PC-9 (cell line): ENCODE measurements around the gene PNPLA3. TPM values are rescaled to one million over a fixed set of nuclear protein-coding genes. Genes with fewer than 3 reads are reported as not detected.

ENCODE experiments used
- BruUV-seq: library from RNA; stranded (reverse); fragments of 400-500 nt; replicated peaks from 2 replicates; lab custom pipeline; 2021; lab: Mats Ljungman, UMichigan
- CTCF ChIA-PET: fragments of 300-600 bp; sonication (Branson Sonifier 250); formaldehyde crosslinking; loops from one replicate; lab custom pipeline; 2022; ENCODE audit warnings: antibody characterized with exemption; lab: Charles Lee
- POLR2A ChIA-PET: fragments of 300-600 bp; sonication (Branson Sonifier 250); formaldehyde crosslinking; loops from one replicate; lab custom pipeline; 2022; ENCODE audit warnings: antibody characterized with exemption; ENCODE audit not compliant: unreplicated experiment; lab: Charles Lee
- DNase-seq, 2 experiments: peaks; one replicate each; pipeline versions ENCODE4 v3.0.0 to v3.0.0-alpha.2; 2015 to 2022; ENCODE audit warnings: mixed read lengths in 1 of 2
- H2AFZ ChIP-seq: fragments of 200-600 bp; sonication (generic); 2 replicates; pipeline ENCODE4 v1.8.1; 2017; ENCODE audit warnings: antibody characterized with exemption
- H3F3A ChIP-seq: fragments of 200-600 bp; sonication (generic); 2 replicates; pipeline ENCODE4 v1.8.1; 2017; ENCODE audit warnings: antibody characterized with exemption, mild to moderate bottlenecking, low read depth; ENCODE audit not compliant: insufficient read depth
- H3K27ac ChIP-seq: fragments of 200-600 bp; sonication (generic); 2 replicates; pipeline ENCODE4 v1.6.1; 2016; ENCODE audit warnings: mixed run types
- H3K27me3 ChIP-seq: fragments of 200-600 bp; sonication (generic); 2 replicates; pipeline ENCODE4 v1.6.1; 2016; ENCODE audit warnings: low read depth, mixed run types; ENCODE audit not compliant: insufficient read depth
- H3K36me3 ChIP-seq: fragments of 200-600 bp; sonication (generic); 2 replicates; pipeline ENCODE4 v1.6.1; 2016; ENCODE audit warnings: low read depth, mixed run types
- H3K4me1 ChIP-seq: fragments of 200-600 bp; sonication (generic); replicated peaks from 2 replicates; pipeline ENCODE4 v1.6.1; 2016; ENCODE audit warnings: mixed run types; ENCODE audit not compliant: insufficient read depth
- H3K4me2 ChIP-seq: fragments of 200-600 bp; sonication (generic); 2 replicates; pipeline ENCODE4 v1.6.1; 2017; ENCODE audit warnings: mixed run types
- H3K4me3 ChIP-seq: fragments of 200-600 bp; sonication (generic); 2 replicates; pipeline ENCODE4 v1.6.1; 2016; ENCODE audit warnings: mixed run types
- H3K79me2 ChIP-seq: fragments of 200-600 bp; sonication (generic); 2 replicates; pipeline ENCODE4 v1.6.1; 2017; ENCODE audit warnings: low read depth, mixed run types
- H3K9me2 ChIP-seq: fragments of 200-600 bp; sonication (generic); 2 replicates; pipeline ENCODE4 v1.8.1; 2017; ENCODE audit warnings: mild to moderate bottlenecking; ENCODE audit not compliant: insufficient read depth
- H3K9me3 ChIP-seq: fragments of 200-600 bp; sonication (generic); 2 replicates; pipeline ENCODE4 v1.8.1; 2016; ENCODE audit warnings: low read depth; ENCODE audit not compliant: insufficient read depth
- H4K20me1 ChIP-seq: fragments of 200-600 bp; sonication (generic); 2 replicates; pipeline ENCODE4 v1.8.1; 2017; ENCODE audit not compliant: insufficient read depth
- EZH2 ChIP-seq: fragments of 200-600 bp; sonication (generic); IDR thresholded peaks from 2 replicates; pipeline ENCODE4 v1.8.0; 2017; ENCODE audit warnings: antibody characterized with exemption, low read depth
- intact Hi-C: fragments of 100-400 bp; cut with micrococcal nuclease; formaldehyde crosslinking; loops from one replicate; pipeline ENCODE4 v1.10.0; 2022; ENCODE audit not compliant: unreplicated experiment
- total RNA-seq: library from RNA; stranded (reverse); gene quantifications from 2 replicates; pipeline ENCODE4 v1.2.3, GENCODE V29; 2021
- TF ChIP-seq, protein P1 (sequence below): fragments of 200-600 bp; sonication (generic); conservative IDR thresholded peaks from 2 replicates; pipeline ENCODE4 v1.6.1; 2017; ENCODE audit warnings: mixed run types, antibody characterized with exemption, mild to moderate bottlenecking, moderate library complexity

The PNPLA3 gene
- total RNA-seq, 1 experiment from 2014 or later, result 26.8 TPM

DNA sequence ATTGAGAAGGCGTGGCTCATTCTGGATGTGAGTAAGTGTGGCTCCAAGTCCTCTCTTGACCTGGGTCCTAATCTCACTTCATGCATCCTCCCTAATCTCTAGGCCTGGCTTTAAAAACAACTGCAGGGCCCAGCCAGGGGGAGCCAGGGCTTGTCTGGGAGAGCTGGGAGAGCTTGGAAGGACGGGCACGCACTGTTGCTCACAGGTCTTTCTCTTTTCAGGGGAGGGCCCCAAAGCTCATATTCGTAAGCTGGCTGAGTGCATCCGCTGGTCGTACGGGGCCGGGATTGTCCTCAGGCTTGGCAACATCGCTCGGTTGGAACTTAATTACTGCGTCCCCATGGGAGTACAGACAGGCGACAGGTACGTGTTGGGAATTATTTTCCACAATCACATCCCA is 66.4 kb downstream of the PNPLA3 start:
- H3K4me3 ChIP-seq, result no peak overlapping the region
- H3K9me3 ChIP-seq, result no peaks in the 10 kb centered on the region
- H2AFZ ChIP-seq, result no peak overlapping the region
- no peak overlapping the region for H3K27ac ChIP-seq
- POLR2A ChIA-PET, result no interaction called here
- TF ChIP-seq, protein P1, sequence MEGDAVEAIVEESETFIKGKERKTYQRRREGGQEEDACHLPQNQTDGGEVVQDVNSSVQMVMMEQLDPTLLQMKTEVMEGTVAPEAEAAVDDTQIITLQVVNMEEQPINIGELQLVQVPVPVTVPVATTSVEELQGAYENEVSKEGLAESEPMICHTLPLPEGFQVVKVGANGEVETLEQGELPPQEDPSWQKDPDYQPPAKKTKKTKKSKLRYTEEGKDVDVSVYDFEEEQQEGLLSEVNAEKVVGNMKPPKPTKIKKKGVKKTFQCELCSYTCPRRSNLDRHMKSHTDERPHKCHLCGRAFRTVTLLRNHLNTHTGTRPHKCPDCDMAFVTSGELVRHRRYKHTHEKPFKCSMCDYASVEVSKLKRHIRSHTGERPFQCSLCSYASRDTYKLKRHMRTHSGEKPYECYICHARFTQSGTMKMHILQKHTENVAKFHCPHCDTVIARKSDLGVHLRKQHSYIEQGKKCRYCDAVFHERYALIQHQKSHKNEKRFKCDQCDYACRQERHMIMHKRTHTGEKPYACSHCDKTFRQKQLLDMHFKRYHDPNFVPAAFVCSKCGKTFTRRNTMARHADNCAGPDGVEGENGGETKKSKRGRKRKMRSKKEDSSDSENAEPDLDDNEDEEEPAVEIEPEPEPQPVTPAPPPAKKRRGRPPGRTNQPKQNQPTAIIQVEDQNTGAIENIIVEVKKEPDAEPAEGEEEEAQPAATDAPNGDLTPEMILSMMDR, result no peak
- no peak for TF ChIP-seq EZH2
- intact Hi-C loops, result loop anchor here (5.0 to 10.0 kb wide), 2 partner anchors 335 to 577 kb away; no protein-coding TSS in a partner anchor
- BruUV-seq, result no TSS peak
- H3K9me2 ChIP-seq, result no peaks in the 10 kb centered on the region
- CTCF ChIA-PET, result no interaction called here
- H3K27me3 ChIP-seq, result no peaks in the 10 kb centered on the region
- no peaks in the 10 kb centered on the region for H3K4me1 ChIP-seq
- peaks cover 32% of the 10 kb centered on the region; the same call in 1 of the 2 replicates for H3K36me3 ChIP-seq
- no peak overlapping the region for H3K4me2 ChIP-seq
- H4K20me1 ChIP-seq, result peaks cover 11% of the 10 kb centered on the region
- DNase-seq, result no peak
- no peaks in the 10 kb centered on the region; the same call in 1 of the 2 replicates for H3F3A ChIP-seq
- H3K79me2 ChIP-seq, result no peaks in the 10 kb centered on the region

DNA sequence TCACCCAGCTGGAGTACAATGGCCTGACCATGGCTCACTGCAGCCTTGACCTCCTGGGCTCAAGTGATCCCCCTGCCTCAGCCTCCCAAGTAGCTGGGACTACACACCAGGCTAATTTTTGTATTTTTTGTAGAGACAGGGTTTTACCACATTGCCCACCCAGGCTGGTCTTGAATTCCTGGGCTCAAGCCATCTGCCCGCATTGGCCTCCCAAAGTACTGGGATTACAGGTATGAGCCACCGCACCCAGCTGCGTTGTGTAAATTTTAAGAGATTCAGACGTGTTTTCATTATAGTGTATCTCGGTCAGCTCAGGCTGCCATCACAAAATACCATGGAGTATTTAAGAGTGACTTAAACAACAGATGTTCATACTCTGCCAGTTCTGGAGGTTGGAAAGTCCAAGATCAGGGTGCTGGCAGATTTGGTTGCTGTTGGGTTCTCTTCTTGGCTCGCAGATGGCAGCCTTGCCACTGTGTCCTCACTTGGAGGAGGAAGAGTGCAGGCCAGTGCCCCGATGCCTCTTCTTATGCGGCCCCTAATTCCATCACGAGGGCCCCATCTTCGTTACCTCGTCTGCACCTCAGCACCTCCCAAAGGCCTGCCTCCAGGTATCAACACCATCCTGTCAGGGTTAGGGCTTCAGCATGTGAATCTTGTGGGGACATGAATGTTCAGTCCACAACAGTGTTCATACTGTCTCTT is 67.9 kb downstream of the PNPLA3 start:
- Histone ChIP-seq H3K27ac (no peak overlapping the region), H3K79me2 (no peaks in the 10 kb centered on the region), H3K4me3 (no peak overlapping the region), H4K20me1 (peaks cover 11% of the 10 kb centered on the region), H3K9me2 (no peaks in the 10 kb centered on the region), H2AFZ (no peak overlapping the region), H3K4me1 (no peaks in the 10 kb centered on the region), H3K27me3 (no peaks in the 10 kb centered on the region), H3K4me2 (no peak overlapping the region), H3F3A (no peaks in the 10 kb centered on the region; the same call in 1 of the 2 replicates), H3K36me3 (0 out of 2 replicates have a peak, but pooled peaks cover 26% of the 10 kb centered on the region), H3K9me3 (no peaks in the 10 kb centered on the region)
- CTCF ChIA-PET, result no interaction called here
- POLR2A ChIA-PET, result interaction anchor here (0.6 kb wide), 1 partner anchor 625 kb away, joined by 4 read pairs; no protein-coding TSS in a partner anchor
- BruUV-seq, result no TSS peak
- intact Hi-C loops, result loop anchor here (5.0 to 10.0 kb wide), 2 partner anchors 333 to 576 kb away; no protein-coding TSS in a partner anchor
- peak in 1 of 2 experiments; percentile 26 for DNase-seq
- TF ChIP-seq, protein P1, result no peak
- TF ChIP-seq EZH2, result no peak

DNA sequence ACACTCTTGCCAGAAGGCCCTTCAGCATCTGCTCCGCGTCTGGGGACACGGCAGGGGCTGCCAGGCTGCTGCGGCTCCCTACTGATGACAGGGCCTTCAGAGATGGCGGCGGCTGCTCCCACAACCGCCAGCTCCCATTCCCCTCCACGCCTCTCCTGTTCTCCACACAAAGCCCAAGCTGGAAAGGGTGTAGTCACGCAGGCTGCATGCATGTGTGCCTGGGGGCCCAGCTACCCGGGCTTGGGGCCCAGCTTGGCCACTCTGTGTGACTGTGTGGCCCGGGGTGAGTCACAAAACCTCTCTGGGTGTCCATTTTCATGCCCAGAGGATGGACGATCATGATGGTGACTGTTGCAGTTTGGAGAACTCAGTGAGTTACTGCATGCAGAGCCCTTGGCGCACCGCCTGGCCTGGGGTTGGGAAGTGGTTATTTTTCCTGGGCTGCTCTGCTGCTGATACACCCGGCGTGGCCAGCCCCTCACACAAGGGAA is 68.8 kb downstream of the PNPLA3 start:
- no TSS peak for BruUV-seq
- ChIA-PET CTCF (interaction anchor here (0.5 to 1.9 kb wide), 3 partner anchors 94 to 655 kb away, joined by 9 to 25 read pairs (median 11); no protein-coding TSS in a partner anchor), POLR2A (no interaction called here)
- Histone ChIP-seq H3F3A (no peaks in the 10 kb centered on the region; the same call in 1 of the 2 replicates), H3K4me2 (no peak overlapping the region), H3K4me1 (no peaks in the 10 kb centered on the region), H3K4me3 (no peak overlapping the region), H3K9me2 (no peaks in the 10 kb centered on the region), H3K27ac (no peak overlapping the region), H3K36me3 (0 out of 2 replicates have a peak, but pooled peaks cover 16% of the 10 kb centered on the region), H3K9me3 (no peaks in the 10 kb centered on the region), H2AFZ (no peak overlapping the region), H3K27me3 (no peaks in the 10 kb centered on the region), H3K79me2 (no peaks in the 10 kb centered on the region), H4K20me1 (peaks cover 11% of the 10 kb centered on the region)
- TF ChIP-seq EZH2, result no peak
- TF ChIP-seq, protein P1, result no peak
- intact Hi-C loops, result loop anchor here (5.0 to 10.0 kb wide), 2 partner anchors 332 to 575 kb away; no protein-coding TSS in a partner anchor
- DNase-seq, result peak in 1 of 2 experiments; percentile 31
